ENCODE measurements around the gene LDLRAD1.

GRCh38 chr1:54014009-54014629 is 3.9 kb downstream of the LDLRAD1 start:
- TF ChIP-seq CTCF (conservative IDR thresholded peaks at IDR 0.05), result no peak
- no peak for TF ChIP-seq EZH2 (IDR thresholded peaks at IDR 0.05; ENCODE audit: low read depth)
